Endothelial cell of umbilical vein (primary cell): ENCODE data around the gene SNRPN.
"Not testable (repeated sequence)": the region's sequence is repeated elsewhere in the genome, so short reads cannot be mapped to it uniquely, and the experiment has no call there.

Source experiments
- CTCF ChIP-seq, 2 donors: IDR thresholded peaks; 1 replicate in 1 of 2; 2 replicates in 1 of 2; pipeline ENCODE4 v1.5.1; 2011; ENCODE audit warnings: low read length in 2 of 2, mild to moderate bottlenecking in 2 of 2, moderate library complexity in 2 of 2, control low read depth in 1 of 2, inconsistent platforms in 1 of 2, low read depth in 1 of 2; ENCODE audit not compliant: insufficient read depth in 1 of 2; ENCODE audit errors: extremely low read depth in 1 of 2
- EZH2 ChIP-seq: IDR thresholded peaks from 2 replicates; pipeline ENCODE4 v1.6.1; 2012; ENCODE audit warnings: borderline replicate concordance, low read depth, mild to moderate bottlenecking, moderate library complexity, low read length, inconsistent platforms; ENCODE audit not compliant: severe bottlenecking
- FOS ChIP-seq: IDR thresholded peaks from 2 replicates; pipeline ENCODE4 v1.6.1; 2011; ENCODE audit warnings: mild to moderate bottlenecking, low read length, moderate library complexity, borderline replicate concordance; ENCODE audit not compliant: insufficient read depth
- JUN ChIP-seq: IDR thresholded peaks from 2 replicates; pipeline ENCODE4 v1.6.1; 2011; ENCODE audit warnings: borderline replicate concordance, low read depth; ENCODE audit not compliant: insufficient read length, insufficient read depth
- MYC ChIP-seq: IDR thresholded peaks from one replicate; pipeline ENCODE4 v1.6.1; 2011; ENCODE audit warnings: mild to moderate bottlenecking, low read depth, low read length
- POLR2A ChIP-seq: IDR thresholded peaks from 2 replicates; pipeline ENCODE4 v1.6.1; 2012; ENCODE audit warnings: low read depth, mild to moderate bottlenecking, control low read depth, low read length

DNA sequence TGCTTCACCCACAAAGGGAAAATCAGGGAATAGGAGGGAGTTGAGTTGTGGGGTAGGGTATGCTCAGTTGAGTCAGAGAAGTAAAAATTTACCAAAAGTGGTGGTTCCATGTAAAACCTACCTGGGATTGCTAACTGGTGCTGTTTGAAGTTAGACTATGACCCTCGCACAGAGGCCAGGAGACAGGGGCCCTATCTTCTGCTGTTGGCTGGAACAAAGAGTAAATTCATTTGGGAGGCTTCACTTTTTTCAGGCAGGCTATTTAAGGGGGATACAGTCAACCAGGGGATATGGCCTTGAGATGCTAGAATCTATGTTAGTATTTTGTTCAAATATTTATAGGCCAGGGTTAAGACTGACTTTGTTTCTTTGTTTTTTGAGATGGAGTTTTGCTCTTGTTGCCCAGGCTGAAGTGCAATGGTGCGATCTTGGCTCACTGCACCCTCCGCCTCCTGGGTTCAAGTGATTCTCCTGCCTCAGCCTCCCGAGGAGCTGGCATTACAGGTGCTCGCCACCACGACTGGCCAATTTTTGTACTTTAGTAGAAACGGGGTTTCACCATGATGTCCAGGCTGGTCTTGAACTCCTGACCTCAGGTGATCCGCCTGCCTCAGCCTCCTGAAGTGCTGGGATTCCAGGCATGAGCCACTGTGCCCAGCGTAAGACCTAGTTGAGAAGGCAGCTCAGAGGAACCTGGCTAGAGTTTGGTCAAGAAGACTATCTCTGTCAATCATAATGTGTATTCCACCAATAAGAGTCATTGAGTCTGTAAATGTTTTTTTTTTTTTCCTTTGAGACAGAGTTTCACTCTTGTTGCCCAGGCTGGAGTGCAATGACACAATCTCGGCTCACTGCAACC is 22.7 kb upstream of the SNRPN start:
- not testable (repeated sequence) for TF ChIP-seq CTCF (IDR thresholded peaks at IDR 0.05; ENCODE audit: extremely low read depth in 1 of 2, insufficient read depth in 1 of 2, low read depth in 1 of 2, low read length in 2 of 2); POLR2A; JUN; MYC; FOS; EZH2
